Astrocyte of the cerebellum (primary cell): ENCODE measurements around the gene IL13RA1.

ENCODE experiments used
- DNase-seq: peaks from one replicate; pipeline ENCODE4 v3.0.0-alpha.2; 2011; ENCODE audit warnings: low read depth
- H3K4me3 ChIP-seq: 2 replicates; pipeline ENCODE4 v1.5.1; 2011; ENCODE audit warnings: mild to moderate bottlenecking, low read depth, low read length, moderate library complexity
- in situ Hi-C: cut with HindIII; loops from 2 replicates; pipeline ENCODE4 v1.10.0; 2017; ENCODE audit warnings: low sequenced_read_pairs
- TF ChIP-seq, protein P1 (sequence below): IDR thresholded peaks from 2 replicates; pipeline ENCODE4 v1.5.1; 2012; ENCODE audit warnings: low read length, low read depth, moderate library complexity, mild to moderate bottlenecking; ENCODE audit errors: missing control alignments

The IL13RA1 gene

DNA sequence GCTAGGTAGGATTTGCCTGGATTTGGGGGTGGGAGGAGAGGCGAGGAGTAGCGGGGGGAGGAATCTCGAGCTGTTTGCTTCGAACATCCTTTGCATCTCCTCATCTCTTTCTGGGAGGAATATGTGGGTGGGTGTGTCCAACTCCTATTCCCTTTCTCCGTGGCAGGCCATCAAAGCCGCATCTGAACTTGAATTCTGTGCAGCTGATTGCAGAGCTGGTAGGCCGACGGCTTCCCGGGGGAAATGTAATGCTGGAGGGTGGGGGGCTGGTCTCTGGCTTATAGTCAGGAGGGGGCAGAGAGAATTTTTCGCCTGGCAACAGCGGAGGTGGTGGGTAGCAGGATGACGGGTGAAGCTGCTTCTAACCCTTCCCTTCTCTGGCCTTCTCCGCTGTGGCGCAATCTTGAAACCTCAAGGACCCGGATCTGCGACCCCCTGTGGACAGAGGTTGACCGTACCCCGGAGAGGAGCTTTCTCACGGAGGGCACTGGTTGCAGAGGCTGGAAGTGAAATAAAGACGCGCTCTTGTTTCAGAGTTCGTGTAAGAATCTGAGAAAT is 96.8 kb downstream of the IL13RA1 start:
- TF ChIP-seq, protein P1, sequence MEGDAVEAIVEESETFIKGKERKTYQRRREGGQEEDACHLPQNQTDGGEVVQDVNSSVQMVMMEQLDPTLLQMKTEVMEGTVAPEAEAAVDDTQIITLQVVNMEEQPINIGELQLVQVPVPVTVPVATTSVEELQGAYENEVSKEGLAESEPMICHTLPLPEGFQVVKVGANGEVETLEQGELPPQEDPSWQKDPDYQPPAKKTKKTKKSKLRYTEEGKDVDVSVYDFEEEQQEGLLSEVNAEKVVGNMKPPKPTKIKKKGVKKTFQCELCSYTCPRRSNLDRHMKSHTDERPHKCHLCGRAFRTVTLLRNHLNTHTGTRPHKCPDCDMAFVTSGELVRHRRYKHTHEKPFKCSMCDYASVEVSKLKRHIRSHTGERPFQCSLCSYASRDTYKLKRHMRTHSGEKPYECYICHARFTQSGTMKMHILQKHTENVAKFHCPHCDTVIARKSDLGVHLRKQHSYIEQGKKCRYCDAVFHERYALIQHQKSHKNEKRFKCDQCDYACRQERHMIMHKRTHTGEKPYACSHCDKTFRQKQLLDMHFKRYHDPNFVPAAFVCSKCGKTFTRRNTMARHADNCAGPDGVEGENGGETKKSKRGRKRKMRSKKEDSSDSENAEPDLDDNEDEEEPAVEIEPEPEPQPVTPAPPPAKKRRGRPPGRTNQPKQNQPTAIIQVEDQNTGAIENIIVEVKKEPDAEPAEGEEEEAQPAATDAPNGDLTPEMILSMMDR = no peak
- H3K4me3 ChIP-seq = peak overlapping the region; percentile 31
- DNase-seq = no peak
- in situ Hi-C loops = no loop called here

DNA sequence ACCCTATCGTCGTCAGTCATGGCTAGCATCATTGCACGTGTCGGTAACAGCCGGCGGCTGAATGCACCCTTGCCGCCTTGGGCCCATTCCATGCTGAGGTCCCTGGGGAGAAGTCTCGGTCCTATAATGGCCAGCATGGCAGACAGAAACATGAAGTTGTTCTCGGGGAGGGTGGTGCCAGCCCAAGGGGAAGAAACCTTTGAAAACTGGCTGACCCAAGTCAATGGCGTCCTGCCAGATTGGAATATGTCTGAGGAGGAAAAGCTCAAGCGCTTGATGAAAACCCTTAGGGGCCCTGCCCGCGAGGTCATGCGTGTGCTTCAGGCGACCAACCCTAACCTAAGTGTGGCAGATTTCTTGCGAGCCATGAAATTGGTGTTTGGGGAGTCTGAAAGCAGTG is 97.8 kb downstream of the IL13RA1 start:
- TF ChIP-seq, protein P1 = no peak
- no peak for DNase-seq
- in situ Hi-C loops = no loop called here
- H3K4me3 ChIP-seq = no peak overlapping the region

DNA sequence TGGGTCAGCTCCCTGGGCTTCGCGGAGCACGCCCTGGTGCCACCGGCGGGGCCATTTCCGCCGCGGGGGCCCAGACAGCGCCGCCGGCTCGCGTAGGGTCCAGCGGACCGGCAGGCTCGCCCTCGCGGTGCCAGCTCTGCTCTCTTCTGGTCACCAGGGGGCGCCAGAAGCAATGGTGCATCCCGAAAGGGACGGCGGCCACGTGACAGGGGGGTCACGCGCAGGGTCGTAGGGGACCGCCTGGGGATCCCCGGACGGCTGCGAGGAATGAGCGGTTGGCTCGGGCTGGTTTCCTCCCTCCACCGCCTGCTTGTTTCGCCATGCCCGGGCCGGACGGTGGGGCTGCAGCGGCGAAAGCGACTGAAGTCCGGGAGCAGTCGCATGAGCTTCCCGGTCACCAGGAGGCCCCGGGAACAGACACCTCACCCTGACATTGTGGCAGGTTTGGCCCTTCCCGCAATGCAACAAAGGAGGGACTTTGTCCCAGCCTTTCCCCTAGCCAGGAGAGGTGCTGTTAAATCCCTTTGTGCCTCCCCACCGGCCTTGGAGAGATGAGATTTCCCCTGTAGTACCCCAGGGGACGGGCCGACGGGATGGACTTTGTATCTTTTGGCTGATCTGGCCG is 112.0 kb downstream of the IL13RA1 start:
- no peak for DNase-seq
- peak overlapping the region; percentile 36 for H3K4me3 ChIP-seq
- TF ChIP-seq, protein P1 = peak; percentile 45
- in situ Hi-C loops = no loop called here
